ENCODE data around the gene AGBL5.
A peak's percentile ranks its signal among the peaks of the same experiment; 100 is the strongest.

Gene AGBL5

DNA sequence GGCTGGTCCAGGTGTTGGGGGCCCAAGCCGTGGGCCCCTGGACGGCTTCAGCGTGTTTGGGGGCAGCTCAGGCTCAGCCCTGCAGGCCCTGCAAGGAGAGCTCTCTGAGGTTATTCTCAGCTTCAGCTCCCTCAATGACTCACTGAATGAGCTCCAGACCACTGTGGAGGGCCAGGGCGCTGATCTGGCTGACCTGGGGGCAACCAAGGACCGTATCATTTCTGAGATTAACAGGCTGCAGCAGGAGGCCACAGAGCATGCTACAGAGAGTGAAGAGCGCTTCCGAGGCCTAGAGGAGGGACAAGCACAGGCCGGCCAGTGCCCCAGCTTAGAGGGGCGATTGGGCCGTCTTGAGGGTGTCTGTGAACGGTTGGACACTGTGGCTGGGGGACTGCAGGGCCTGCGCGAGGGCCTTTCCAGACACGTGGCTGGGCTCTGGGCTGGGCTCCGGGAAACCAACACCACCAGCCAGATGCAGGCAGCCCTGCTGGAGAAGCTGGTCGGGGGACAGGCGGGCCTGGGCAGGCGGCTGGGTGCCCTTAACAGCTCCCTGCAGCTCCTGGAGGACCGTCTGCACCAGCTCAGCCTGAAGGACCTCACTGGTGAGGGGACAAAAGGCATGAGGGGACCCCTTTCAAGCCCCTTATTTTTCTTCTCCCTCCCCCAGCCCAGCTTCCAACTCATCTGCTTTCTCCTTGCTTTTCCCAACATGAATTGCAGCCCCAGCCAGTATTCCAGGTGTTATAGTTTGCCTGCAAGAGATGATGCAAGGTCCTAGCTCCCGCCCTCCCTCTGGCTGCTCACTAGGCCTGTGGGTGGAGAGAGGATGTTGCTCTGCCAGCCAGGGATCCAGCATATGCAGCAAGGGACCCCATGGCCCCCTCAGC lies 32.2 kb downstream of the AGBL5 start (continued):
- TF ChIP-seq ZNF621 (tag by site-specific recombination; IDR thresholded peaks at IDR 0.05), result no peak
- TF ChIP-seq, protein P1, sequence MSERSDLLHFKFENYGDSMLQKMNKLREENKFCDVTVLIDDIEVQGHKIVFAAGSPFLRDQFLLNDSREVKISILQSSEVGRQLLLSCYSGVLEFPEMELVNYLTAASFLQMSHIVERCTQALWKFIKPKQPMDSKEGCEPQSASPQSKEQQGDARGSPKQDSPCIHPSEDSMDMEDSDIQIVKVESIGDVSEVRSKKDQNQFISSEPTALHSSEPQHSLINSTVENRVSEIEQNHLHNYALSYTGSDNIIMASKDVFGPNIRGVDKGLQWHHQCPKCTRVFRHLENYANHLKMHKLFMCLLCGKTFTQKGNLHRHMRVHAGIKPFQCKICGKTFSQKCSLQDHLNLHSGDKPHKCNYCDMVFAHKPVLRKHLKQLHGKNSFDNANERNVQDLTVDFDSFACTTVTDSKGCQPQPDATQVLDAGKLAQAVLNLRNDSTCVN (tag by site-specific recombination; optimal IDR thresholded peaks at IDR 0.05), result no peak
- TF ChIP-seq ZNF600 (tag by site-specific recombination; IDR thresholded peaks at IDR 0.05), result no peak
- no peak for TF ChIP-seq ZFP41 (tag by site-specific recombination; IDR thresholded peaks at IDR 0.05; ENCODE audit: borderline replicate concordance)
- no peak for TF ChIP-seq ZNF292 (tag by site-specific recombination; IDR thresholded peaks at IDR 0.05; ENCODE audit: borderline replicate concordance, low read depth)
- no peak for TF ChIP-seq ZNF501 (tag by site-specific recombination; IDR thresholded peaks at IDR 0.05)
- TF ChIP-seq, protein P2, sequence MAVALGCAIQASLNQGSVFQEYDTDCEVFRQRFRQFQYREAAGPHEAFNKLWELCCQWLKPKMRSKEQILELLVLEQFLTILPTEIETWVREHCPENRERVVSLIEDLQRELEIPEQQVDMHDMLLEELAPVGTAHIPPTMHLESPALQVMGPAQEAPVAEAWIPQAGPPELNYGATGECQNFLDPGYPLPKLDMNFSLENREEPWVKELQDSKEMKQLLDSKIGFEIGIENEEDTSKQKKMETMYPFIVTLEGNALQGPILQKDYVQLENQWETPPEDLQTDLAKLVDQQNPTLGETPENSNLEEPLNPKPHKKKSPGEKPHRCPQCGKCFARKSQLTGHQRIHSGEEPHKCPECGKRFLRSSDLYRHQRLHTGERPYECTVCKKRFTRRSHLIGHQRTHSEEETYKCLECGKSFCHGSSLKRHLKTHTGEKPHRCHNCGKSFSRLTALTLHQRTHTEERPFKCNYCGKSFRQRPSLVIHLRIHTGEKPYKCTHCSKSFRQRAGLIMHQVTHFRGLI (tag by site-specific recombination; IDR thresholded peaks at IDR 0.05), result 0 out of 2 replicates have a peak, but pooled peaks have one; percentile 34
- TF ChIP-seq ZNF37A (tag by site-specific recombination; IDR thresholded peaks at IDR 0.05), result no peak
- no peak for TF ChIP-seq ZNF311 (tag by site-specific recombination; IDR thresholded peaks at IDR 0.05; ENCODE audit: borderline replicate concordance)
- TF ChIP-seq ZNF214 (tag by site-specific recombination; IDR thresholded peaks at IDR 0.05; ENCODE audit: borderline replicate concordance), result no peak
- no peak for TF ChIP-seq ZNF248 (tag by site-specific recombination; IDR thresholded peaks at IDR 0.05)

DNA sequence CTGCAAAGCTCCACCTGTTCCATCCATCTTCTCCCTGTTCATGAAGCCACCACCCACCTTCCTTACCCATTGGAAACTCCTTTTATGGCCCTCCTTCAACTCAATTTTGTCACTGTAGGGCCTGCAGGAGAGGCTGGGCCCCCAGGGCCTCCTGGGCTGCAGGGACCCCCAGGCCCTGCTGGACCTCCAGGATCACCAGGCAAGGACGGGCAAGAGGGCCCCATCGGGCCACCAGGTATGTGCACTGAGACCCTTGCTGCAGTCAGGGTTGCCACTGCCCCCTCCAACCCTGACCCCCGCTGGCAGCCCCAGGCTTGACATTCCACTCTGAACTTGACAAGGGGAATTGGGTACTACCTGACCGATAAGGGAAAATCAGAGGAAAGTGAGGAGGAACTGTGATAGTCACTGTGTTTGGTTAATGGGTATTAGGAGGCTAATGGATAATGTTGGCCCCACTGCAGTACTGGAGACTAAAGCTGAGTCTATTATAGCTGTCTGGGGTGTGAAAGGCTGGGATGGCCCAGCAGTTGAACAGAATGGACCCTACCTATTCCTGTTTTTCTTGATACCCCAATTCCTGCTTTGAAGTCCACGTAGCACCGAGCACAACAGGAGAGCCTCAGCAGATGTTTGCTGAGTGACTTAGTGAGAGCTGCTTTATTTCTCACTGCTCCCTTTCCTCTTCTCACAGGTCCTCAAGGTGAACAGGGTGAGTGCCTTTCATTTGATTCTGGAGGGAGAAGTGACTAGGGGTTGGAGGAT lies 33.0 kb downstream of the AGBL5 start:
- H3K27ac ChIP-seq (ENCODE audit: extremely low read depth, low read depth, low read length), result no peak overlapping the region
- CTCF ChIA-PET, result interaction anchor here (0.7 to 2.9 kb wide), 6 partner anchors 9 to 196 kb away, joined by 3 to 11 read pairs (median 3); no protein-coding TSS in a partner anchor

DNA sequence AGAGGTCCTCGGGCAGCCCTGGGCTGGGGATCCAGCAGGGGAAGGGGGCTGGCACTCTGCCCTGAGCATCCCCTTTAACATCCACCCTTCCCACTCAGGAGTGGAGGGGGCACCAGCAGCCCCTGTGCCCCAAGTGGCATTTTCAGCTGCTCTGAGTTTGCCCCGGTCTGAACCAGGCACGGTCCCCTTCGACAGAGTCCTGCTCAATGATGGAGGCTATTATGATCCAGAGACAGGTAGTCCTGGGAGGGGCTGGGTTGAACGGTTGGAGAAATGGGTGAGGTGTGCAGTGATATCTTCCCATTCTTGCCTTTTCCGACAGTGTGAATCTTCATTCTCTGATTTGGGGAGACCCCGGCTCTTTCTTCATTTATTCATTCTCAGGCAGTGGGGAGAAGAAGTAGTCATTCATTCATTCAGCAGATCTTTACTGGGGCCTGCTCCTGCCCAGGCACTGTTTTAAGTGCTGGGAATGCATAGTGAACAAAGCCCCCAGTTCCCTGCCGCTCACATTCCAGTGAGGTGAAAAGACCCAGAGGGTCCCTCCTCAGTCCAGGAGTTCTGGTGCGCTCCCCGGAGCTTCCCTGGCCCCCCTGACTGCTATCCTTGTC lies 33.7 kb downstream of the AGBL5 start:
- Histone ChIP-seq H3K27ac (ENCODE audit: extremely low read depth, low read depth, low read length) (no peak overlapping the region; the same call in 1 of the 2 replicates), H3K36me3 (ENCODE audit: control insufficient read depth in 2 of 2, insufficient read depth in 1 of 2, low read length in 2 of 2) (peaks cover 0 to 7% of the 10 kb centered on the region in 2 experiments; a peak in 1 of 3 replicates), H3K4me3 (ENCODE audit: low read depth, low read length) (no peak overlapping the region), H3K9me3 (ENCODE audit: control insufficient read depth, insufficient read depth, low read depth, low read length) (no peaks in the 10 kb centered on the region), H3K4me1 (ENCODE audit: control insufficient read depth, insufficient read depth, low read length) (peaks cover 8% of the 10 kb centered on the region)
- ChIA-PET CTCF (interaction anchor here (0.7 to 3.3 kb wide), 6 partner anchors 8 to 133 kb away, joined by 3 to 44 read pairs (median 4); no protein-coding TSS in a partner anchor), POLR2A (interaction anchor here (0.8 to 1.5 kb wide), 3 partner anchors 11 to 35 kb away, joined by 3 to 5 read pairs (median 4); partner anchors contain the start of gene OST4)
- TF ChIP-seq ZNF473 (tag by site-specific recombination; IDR thresholded peaks at IDR 0.05), result no peak
- TF ChIP-seq ZNF24 (tag by site-specific recombination; IDR thresholded peaks at IDR 0.05), result peak; percentile 53; the same call in 1 of the 2 replicates
- TF ChIP-seq GLIS1 (tag by site-specific recombination; IDR thresholded peaks at IDR 0.05), result peak; percentile 83; the same call in 1 of the 2 replicates

More for the DNA sequence above, 33.0 kb downstream of the AGBL5 start:
- peaks cover 0 to 7% of the 10 kb centered on the region in 2 experiments; a peak in 1 of 3 replicates for H3K36me3 ChIP-seq (ENCODE audit: control insufficient read depth in 2 of 2, insufficient read depth in 1 of 2, low read length in 2 of 2)
- POLR2A ChIA-PET, result interaction anchor here (0.6 to 4.1 kb wide), 3 partner anchors 12 to 68 kb away, joined by 4 to 45 read pairs (median 7); partner anchors contain the start of gene OST4
- H3K4me3 ChIP-seq (ENCODE audit: low read depth, low read length), result no peak overlapping the region
- no peaks in the 10 kb centered on the region for H3K9me3 ChIP-seq (ENCODE audit: control insufficient read depth, insufficient read depth, low read depth, low read length)
- TF ChIP-seq KLF9 (tag by site-specific recombination; IDR thresholded peaks at IDR 0.05; ENCODE audit: low read depth) (no peak), GLIS2 (tag by site-specific recombination; IDR thresholded peaks at IDR 0.05) (peak; percentile 42; the same call in 1 of the 2 replicates), ZNF670 (tag by site-specific recombination; IDR thresholded peaks at IDR 0.05; ENCODE audit: low read depth) (no peak), HOXC10 (CRISPR knock-in tag; IDR thresholded peaks at IDR 0.05) (no peak), TRIM28 (IDR thresholded peaks at IDR 0.05; ENCODE audit: borderline replicate concordance, low read length) (no peak), ZBTB48 (tag by site-specific recombination; IDR thresholded peaks at IDR 0.05) (peak; percentile 19; the same call in 1 of the 2 replicates), ZNF391 (tag by site-specific recombination; IDR thresholded peaks at IDR 0.05; ENCODE audit: borderline replicate concordance, low read depth) (no peak)
- peaks cover 8% of the 10 kb centered on the region for H3K4me1 ChIP-seq (ENCODE audit: control insufficient read depth, insufficient read depth, low read length)

Measured in HEK293 (cell line).